ENCODE measurements around the gene PYGM. TPM values are rescaled to one million over a fixed set of nuclear protein-coding genes. Genes with fewer than 3 reads are reported as not detected.

PYGM gene
- total and polyA plus RNA-seq, 2 of the 13 experiments (the other 11 are each of a cell fraction or from before 2014, with no cell fraction given): 0.11 to 0.12 TPM

GRCh38 chr11:64803158-64803845 is 43.5 kb upstream of the PYGM start, which contains the start of gene MAP4K2 (continued):
- TF ChIP-seq MYNN (CRISPR knock-in tag; IDR thresholded peaks at IDR 0.05; ENCODE audit: low read depth) (no peak), SNAPC4 (CRISPR knock-in tag; IDR thresholded peaks at IDR 0.05) (no peak), GATAD2A (CRISPR knock-in tag; IDR thresholded peaks at IDR 0.05) (peak; percentile 11; the same call in 1 of the 2 replicates), ZNF784 (CRISPR knock-in tag; IDR thresholded peaks at IDR 0.05; ENCODE audit: borderline replicate concordance) (no peak; the same call in 1 of the 2 replicates), RBAK (CRISPR knock-in tag; IDR thresholded peaks at IDR 0.05) (no peak), ZNF570 (CRISPR knock-in tag; IDR thresholded peaks at IDR 0.05; ENCODE audit: borderline replicate concordance) (no peak), HDAC2 (CRISPR knock-in tag; IDR thresholded peaks at IDR 0.05) (no peak), ZNF792 (CRISPR knock-in tag; IDR thresholded peaks at IDR 0.05) (no peak), ZNF766 (CRISPR knock-in tag; IDR thresholded peaks at IDR 0.05; ENCODE audit: borderline replicate concordance) (no peak), CEBPG (CRISPR knock-in tag; IDR thresholded peaks at IDR 0.05) (no peak), STAG1 (CRISPR knock-in tag; IDR thresholded peaks at IDR 0.05) (peak; percentile 16; the same call in 1 of the 2 replicates), GABPA (IDR thresholded peaks at IDR 0.05; ENCODE audit: low read depth, low read length) (peak; percentile 29; the same call in 1 of the 2 replicates), GABPA (CRISPR knock-in tag; IDR thresholded peaks at IDR 0.05; ENCODE audit: low read depth) (peak; percentile 30; the same call in 1 of the 2 replicates), GPBP1L1 (CRISPR knock-in tag; IDR thresholded peaks at IDR 0.05) (no peak), CENPT (CRISPR knock-in tag; IDR thresholded peaks at IDR 0.05; ENCODE audit: low read depth) (no peak), ZBTB8A (CRISPR knock-in tag; IDR thresholded peaks at IDR 0.05; ENCODE audit: borderline replicate concordance, low read depth) (no peak), CENPX (CRISPR knock-in tag; IDR thresholded peaks at IDR 0.05) (no peak), ZNF773 (CRISPR knock-in tag; IDR thresholded peaks at IDR 0.05; ENCODE audit: borderline replicate concordance) (no peak), MEIS2 (CRISPR knock-in tag; IDR thresholded peaks at IDR 0.05) (peak; percentile 23; the same call in 1 of the 2 replicates), EP300 (IDR thresholded peaks at IDR 0.05; ENCODE audit: low read depth in 2 of 2, low read length in 2 of 2) (no peak), EP300 (CRISPR knock-in tag; IDR thresholded peaks at IDR 0.05; ENCODE audit: borderline replicate concordance) (no peak), NBN (conservative IDR thresholded peaks at IDR 0.05) (no peak), IKZF1 (IDR thresholded peaks at IDR 0.05) (no peak)

Measured in HepG2 (cell line).